K562 (cell line): Measurements from ENCODE around the gene ACER3. TPM values are rescaled to one million over a fixed set of nuclear protein-coding genes. Genes with fewer than 3 reads are reported as not detected.

Experiments used
- ATAC-seq: fragments of 200-7000 bp; cut with Tn5 transposase; 3 replicates; pipeline ENCODE4 v1.9.1; 2020; ENCODE audit warnings: moderate library complexity
- BruUV-seq: library from RNA; stranded (reverse); fragments of 400-500 nt; replicated peaks from 2 replicates; lab custom pipeline; 2021; lab: Mats Ljungman, UMichigan
- CTCF ChIA-PET: fragments of 300-600 bp; formaldehyde crosslinking; extraction: SDS; loops from one replicate; lab custom pipeline; 2021; ENCODE audit warnings: low intra/inter-chr PET ratio; lab: Yijun Ruan, JAX
- POLR2A ChIA-PET: fragments of 300-600, 350-650 bp; sonication (Branson Sonifier 250); formaldehyde crosslinking; extraction: SDS; loops from one replicate; lab custom pipeline; 2021; ENCODE audit warnings: antibody characterized with exemption, inconsistent platforms; lab: Yijun Ruan, JAX
- DNase-seq, 4 experiments: peaks; one replicate each; pipeline versions ENCODE4 v3.0.0 to v3.0.0-alpha.2; 2011 to 2018; ENCODE audit warnings: low spot score in 3 of 4, mixed read lengths in 3 of 4; ENCODE audit errors: extremely low read depth in 1 of 4
- FAIRE-seq: peaks from 2 replicates; lab custom pipeline; 2011; peaks lifted over from hg19 to GRCh38; lab: Jason Lieb, UNC
- H2AFZ ChIP-seq: 2 replicates; pipeline ENCODE4 v1.6.0; 2011; ENCODE audit warnings: low read depth, low read length, control low read depth, inconsistent platforms
- H3K27ac ChIP-seq: fragments of 200-600 bp; 3 replicates; pipeline ENCODE4 v1.8.0; 2011; ENCODE audit warnings: low read depth, mild to moderate bottlenecking, control low read depth, inconsistent platforms, low read length, moderate library complexity, mixed read lengths; ENCODE audit errors: extremely low read depth
- H3K27me3 ChIP-seq, 2 experiments: fragments of 300-600 bp in 1 of 2; 2 replicates in 1 of 2; 3 replicates in 1 of 2; pipeline versions ENCODE4 v1.6.0 to v1.8.0; 2011; ENCODE audit warnings: inconsistent platforms in 2 of 2, low read length in 2 of 2, mild to moderate bottlenecking in 1 of 2, mixed read lengths in 1 of 2, moderate library complexity in 1 of 2; ENCODE audit not compliant: control insufficient read depth in 2 of 2, insufficient read depth in 2 of 2
- H3K36me3 ChIP-seq: fragments of 300-600 bp; 3 replicates; pipeline ENCODE4 v1.8.0; 2011; ENCODE audit warnings: mild to moderate bottlenecking, low read length, inconsistent platforms; ENCODE audit not compliant: control insufficient read depth, insufficient read depth
- H3K4me1 ChIP-seq, 2 experiments: fragments of 200-600 bp in 1 of 2; replicated peaks in 1 of 2; 2 replicates in 1 of 2; 3 replicates in 1 of 2; pipeline versions ENCODE4 v1.5.1 to v1.8.0; 2011; ENCODE audit warnings: inconsistent platforms in 2 of 2, low read length in 2 of 2, mild to moderate bottlenecking in 1 of 2, mixed read lengths in 1 of 2, moderate library complexity in 1 of 2; ENCODE audit not compliant: control insufficient read depth in 2 of 2, insufficient read depth in 2 of 2
- H3K4me2 ChIP-seq: 2 replicates; pipeline ENCODE4 v1.6.1; 2011; ENCODE audit warnings: low read length, control low read depth, inconsistent platforms, mixed read lengths; ENCODE audit not compliant: insufficient read depth
- H3K4me3 ChIP-seq: fragments of 200-600 bp; sonication (generic), shearing (Covaris generic); 2 replicates; pipeline ENCODE4 v1.5.1; 2016; ENCODE audit warnings: control low read depth, inconsistent platforms
- H3K79me2 ChIP-seq: fragments of 200-600 bp; 3 replicates; pipeline ENCODE4 v1.8.0; 2011; ENCODE audit warnings: low read length, inconsistent platforms; ENCODE audit not compliant: control insufficient read depth, insufficient read depth
- H3K9ac ChIP-seq, 2 experiments: 2 replicates each; pipeline versions ENCODE4 v1.6.0 to v1.6.1; 2011; ENCODE audit warnings: low read depth in 2 of 2, low read length in 2 of 2, control low read depth in 1 of 2, inconsistent platforms in 1 of 2, mild to moderate bottlenecking in 1 of 2, mixed read lengths in 1 of 2; ENCODE audit not compliant: insufficient read depth in 1 of 2
- H3K9me1 ChIP-seq: one replicate; pipeline ENCODE4 v1.6.0; 2011; ENCODE audit warnings: inconsistent platforms, mild to moderate bottlenecking, low read length, moderate library complexity; ENCODE audit not compliant: control insufficient read depth, insufficient read depth
- H3K9me3 ChIP-seq: replicated peaks from 2 replicates; pipeline ENCODE4 v1.5.1; 2011; ENCODE audit warnings: low read depth, low read length, inconsistent platforms; ENCODE audit not compliant: control insufficient read depth, insufficient read depth
- H4K20me1 ChIP-seq: replicated peaks from 2 replicates; pipeline ENCODE4 v1.6.1; 2011; ENCODE audit warnings: low read length, inconsistent platforms, mixed read lengths; ENCODE audit not compliant: control insufficient read depth, insufficient read depth
- CBFA2T3 ChIP-seq: fragments of 450-650 bp; IDR thresholded peaks from 2 replicates; pipeline ENCODE4 v1.6.1; 2017
- CREM ChIP-seq: IDR thresholded peaks from 2 replicates; pipeline ENCODE4 v1.6.1; 2014; ENCODE audit warnings: antibody characterized with exemption, low read depth
- DEAF1 ChIP-seq: fragments of 450-650 bp; formaldehyde crosslinking; IDR thresholded peaks from 2 replicates; pipeline ENCODE4 v1.4.0; 2020; ENCODE audit warnings: mild to moderate bottlenecking, moderate library complexity
- FUS ChIP-seq: fragments of 200-400 bp; formaldehyde crosslinking; optimal IDR thresholded peaks from 2 replicates; pipeline ENCODE3; 2017; ENCODE audit warnings: low read depth, low read length
- GTF2B ChIP-seq: IDR thresholded peaks from 2 replicates; pipeline ENCODE4 v1.6.1; 2011; ENCODE audit not compliant: insufficient read length; ENCODE audit errors: extremely low read depth
- KDM5B ChIP-seq: fragments of 200-600 bp; sonication (generic); IDR thresholded peaks from 2 replicates; pipeline ENCODE4 v1.6.1; 2012; ENCODE audit warnings: low read depth, mild to moderate bottlenecking, moderate library complexity, low read length, control low read depth, inconsistent platforms; ENCODE audit not compliant: insufficient replicate concordance
- NFYB ChIP-seq: IDR thresholded peaks from 2 replicates; pipeline ENCODE4 v1.6.1; 2011; ENCODE audit warnings: mild to moderate bottlenecking, moderate library complexity; ENCODE audit not compliant: insufficient read length; ENCODE audit errors: extremely low read depth
- PATZ1 ChIP-seq: fragments of 250-450 bp; sonication (Bioruptor Pico); IDR thresholded peaks from 2 replicates; pipeline ENCODE4 v1.5.0; 2020; ENCODE audit warnings: mild to moderate bottlenecking, borderline replicate concordance
- PRPF4 ChIP-seq: fragments of 200-400 bp; formaldehyde crosslinking; IDR thresholded peaks from one replicate; pipeline ENCODE4 v1.6.1; 2017; ENCODE audit warnings: low read length, low read depth, mild to moderate bottlenecking; ENCODE audit not compliant: insufficient read depth, poor library complexity, severe bottlenecking
- TCF7L2 ChIP-seq: fragments of 150-350 bp; IDR thresholded peaks from 2 replicates; pipeline ENCODE4 v1.6.1; 2016; ENCODE audit warnings: low read depth, mild to moderate bottlenecking, low read length, moderate library complexity
- ZMIZ1 ChIP-seq, 2 experiments: fragments of 150-350 bp in 1 of 2; IDR thresholded peaks; 2 replicates each; pipeline ENCODE4 v1.6.1; 2012 to 2016; ENCODE audit warnings: low read depth in 2 of 2, low read length in 2 of 2, mild to moderate bottlenecking in 1 of 2, moderate library complexity in 1 of 2
- ZNF316 ChIP-seq: fragments of 450-650 bp; IDR thresholded peaks from 2 replicates; pipeline ENCODE4 v1.6.1; 2016
- ZNF384 ChIP-seq: IDR thresholded peaks from 2 replicates; pipeline ENCODE4 v1.6.1; 2012; ENCODE audit warnings: low read depth, low read length, improper control_type of control experiment
- ZNF551 ChIP-seq: fragments of 250-450 bp; sonication (Bioruptor Pico); IDR thresholded peaks from 2 replicates; pipeline ENCODE4 v1.5.0; 2021; ENCODE audit warnings: mild to moderate bottlenecking, moderate library complexity
- ZSCAN32 ChIP-seq: fragments of 450-650 bp; formaldehyde crosslinking; IDR thresholded peaks from 2 replicates; pipeline ENCODE4 v1.4.0; 2020; ENCODE audit warnings: mild to moderate bottlenecking, moderate library complexity
- ZZZ3 ChIP-seq: fragments of 450-650 bp; IDR thresholded peaks from 2 replicates; pipeline ENCODE4 v1.6.1; 2016; ENCODE audit warnings: antibody characterized with exemption, mild to moderate bottlenecking, moderate library complexity
- WGBS: fragments of 100-300 bp; shearing (Covaris generic); methylation state at CpG from one replicate; pipeline ENCODE4 v1.1.6; 2016; ENCODE audit warnings: low coverage, mixed read lengths; ENCODE audit not compliant: insufficient coverage; ENCODE audit errors: missing lambda C conversion rate; 5-methylcytosine and 5-hydroxymethylcytosine counted together
- in situ Hi-C: fragments of 300-500 bp; cut with MboI; formaldehyde crosslinking; loops from 4 replicates; pipeline ENCODE4 v1.15.0; 2018; ENCODE audit warnings: inconsistent platforms, mixed read lengths
- intact Hi-C: fragments of 100-400 bp; cut with micrococcal nuclease; formaldehyde crosslinking; loops from 2 replicates; pipeline ENCODE4 v1.14.2; 2022
- polyA plus RNA-seq, 8 experiments: library from polyadenylated mRNA; depleted of rRNA in 4 of 8; stranded (reverse) in 5 of 8; unstranded in 3 of 8; fragments of >200 nt; fragmentation: Nextera tagmentation in 2 of 8; fragmentation: Illumina TruSeq in 1 of 8; extraction: Ambion mirVana in 2 of 8; extraction: Trizol in 1 of 8; gene quantifications; 2 replicates each; pipeline versions ENCODE4 v1.2.1 to v1.2.3, GENCODE V29; 2011 to 2014; ENCODE audit warnings: inconsistent platforms in 1 of 8, missing spikeins in 1 of 8
- total RNA-seq, 7 experiments: library from RNA; depleted of rRNA in 6 of 7; stranded (reverse); fragments of >200 nt in 6 of 7; fragmentation: Illumina TruSeq in 2 of 7; extraction: Trizol in 2 of 7; gene quantifications; 2 replicates each; pipeline versions ENCODE4 v1.2.1 to v1.2.3, GENCODE V29; 2011 to 2021; ENCODE audit warnings: low replicate concordance in 1 of 7

The ACER3 gene
- total and polyA plus RNA-seq, 9 of the 15 experiments (the other 6 are each of a cell fraction or from before 2014, with no cell fraction given), result 2.0 to 23.8 (median 9.5) TPM

GRCh38 chr11:77074205-77074604, 213.5 kb downstream of the ACER3 start:
- intact Hi-C loops, result no loop called here
- POLR2A ChIA-PET, result no interaction called here
- peaks cover 6 to 61% of the 10 kb centered on the region in 2 experiments; a peak in 4 of 5 replicates for H3K27me3 ChIP-seq
- no peaks in the 10 kb centered on the region for H3K9me3 ChIP-seq
- no peak overlapping the region for H3K27ac ChIP-seq
- no peaks in the 10 kb centered on the region; the same call in 2 of the 3 replicates for H3K36me3 ChIP-seq
- no TSS peak for BruUV-seq
- no peak overlapping the region for H2AFZ ChIP-seq
- no peak for DNase-seq
- H3K4me3 ChIP-seq, result no peak overlapping the region
- no peak overlapping the region for H3K9ac ChIP-seq
- H3K9me1 ChIP-seq, result no peaks in the 10 kb centered on the region
- CTCF ChIA-PET, result no interaction called here
- FAIRE-seq, result no peak
- no peaks in the 10 kb centered on the region for H3K79me2 ChIP-seq
- no peak overlapping the region for H3K4me2 ChIP-seq
- H4K20me1 ChIP-seq, result peaks cover 19% of the 10 kb centered on the region
- H3K4me1 ChIP-seq, result peaks cover 0 to 17% of the 10 kb centered on the region in 2 experiments; a peak in 3 of 5 replicates
- in situ Hi-C loops, result no loop called here
- WGBS, result 12% methylated on average over 5 of the region's 5 CpGs
- ATAC-seq, result no peak
- no peak for TF ChIP-seq ZNF316
- TF ChIP-seq FUS, result no peak
- no peak for TF ChIP-seq NFYB
- no peak for TF ChIP-seq GTF2B
- no peak for TF ChIP-seq ZMIZ1 (IDR thresholded peaks at IDR 0.05; ENCODE audit: low read depth in 2 of 2, low read length in 2 of 2)
- TF ChIP-seq CREM, result no peak
- no peak for TF ChIP-seq ZSCAN32 (CRISPR knock-in tag)
- no peak for TF ChIP-seq ZZZ3
- no peak for TF ChIP-seq CBFA2T3
- TF ChIP-seq TCF7L2, result no peak
- no peak for TF ChIP-seq ZNF551 (CRISPR knock-in tag)
- TF ChIP-seq PATZ1 (CRISPR knock-in tag), result no peak
- TF ChIP-seq PRPF4, result no peak
- no peak for TF ChIP-seq ZNF384
- TF ChIP-seq DEAF1, result no peak
- no peak for TF ChIP-seq KDM5B
